Keratinocyte (primary cell): ENCODE measurements around the gene PCK2. TPM values are rescaled to one million over a fixed set of nuclear protein-coding genes. Genes with fewer than 3 reads are reported as not detected.

ENCODE experiments used
- DNase-seq: peaks from one replicate; pipeline ENCODE4 v3.0.0-alpha.2; 2011; ENCODE audit warnings: low read depth, missing footprints, low spot score
- FAIRE-seq: peaks from 2 replicates; lab custom pipeline; 2011; peaks lifted over from hg19 to GRCh38; lab: Jason Lieb, UNC
- H2AFZ ChIP-seq: 2 replicates; pipeline ENCODE4 v1.6.0; 2012; ENCODE audit warnings: low read length, control low read depth, inconsistent platforms; ENCODE audit not compliant: control insufficient read depth
- H3K27ac ChIP-seq: 2 replicates; pipeline ENCODE4 v1.5.1; 2011; ENCODE audit warnings: low read length; ENCODE audit not compliant: control insufficient read depth, insufficient read depth
- H3K27me3 ChIP-seq: 3 replicates; pipeline ENCODE4 v1.6.0; 2011; ENCODE audit warnings: low read length; ENCODE audit not compliant: control insufficient read depth, insufficient read depth; ENCODE audit errors: extremely low read depth
- H3K36me3 ChIP-seq, 2 experiments: 2 replicates in 1 of 2; 3 replicates in 1 of 2; pipeline ENCODE4 v1.5.1; 2011; ENCODE audit warnings: low read length in 2 of 2, mild to moderate bottlenecking in 1 of 2; ENCODE audit not compliant: control insufficient read depth in 2 of 2, insufficient read depth in 2 of 2; ENCODE audit errors: extremely low read depth in 1 of 2
- H3K4me1 ChIP-seq: 3 replicates; pipeline ENCODE4 v1.5.1; 2011; ENCODE audit warnings: low read length; ENCODE audit not compliant: control insufficient read depth, insufficient read depth; ENCODE audit errors: extremely low read depth
- H3K4me2 ChIP-seq: 3 replicates; pipeline ENCODE4 v1.6.0; 2011; ENCODE audit warnings: low read depth, low read length; ENCODE audit not compliant: control insufficient read depth, insufficient read depth; ENCODE audit errors: extremely low read depth
- H3K4me3 ChIP-seq, 3 experiments: fragments of 200-600 bp in 1 of 3; sonication (generic) in 1 of 3; 2 replicates in 2 of 3; 3 replicates in 1 of 3; pipeline ENCODE4 v1.5.1; 2011 to 2016; ENCODE audit warnings: low read length in 3 of 3, mild to moderate bottlenecking in 3 of 3, control low read depth in 2 of 3, inconsistent platforms in 1 of 3, low read depth in 1 of 3, mixed read lengths in 1 of 3, mixed run types in 1 of 3, moderate library complexity in 1 of 3; ENCODE audit not compliant: control insufficient read depth in 2 of 3, insufficient read depth in 2 of 3; ENCODE audit errors: extremely low read depth in 1 of 3
- H3K79me2 ChIP-seq: 2 replicates; pipeline ENCODE4 v1.6.0; 2012; ENCODE audit warnings: low read length; ENCODE audit not compliant: control insufficient read depth, insufficient read depth
- H3K9ac ChIP-seq: 3 replicates; pipeline ENCODE4 v1.6.0; 2011; ENCODE audit warnings: low read length; ENCODE audit not compliant: control insufficient read depth, insufficient read depth; ENCODE audit errors: extremely low read depth
- H3K9me1 ChIP-seq: 3 replicates; pipeline ENCODE4 v1.6.0; 2011; ENCODE audit warnings: low read length; ENCODE audit not compliant: control insufficient read depth, insufficient read depth; ENCODE audit errors: extremely low read depth
- H3K9me3 ChIP-seq: 2 replicates; pipeline ENCODE4 v1.5.1; 2012; ENCODE audit warnings: low read depth, low read length; ENCODE audit not compliant: control insufficient read depth
- H4K20me1 ChIP-seq: 3 replicates; pipeline ENCODE4 v1.6.0; 2011; ENCODE audit warnings: low read length; ENCODE audit not compliant: control insufficient read depth, insufficient read depth; ENCODE audit errors: extremely low read depth
- CTCF ChIP-seq, 3 experiments: IDR thresholded peaks in 1 of 3; conservative IDR thresholded peaks in 1 of 3; optimal IDR thresholded peaks in 1 of 3; 2 replicates in 2 of 3; 3 replicates in 1 of 3; pipeline versions ENCODE3 to v1.5.1; 2011; ENCODE audit warnings: low read length in 3 of 3, mild to moderate bottlenecking in 3 of 3, moderate library complexity in 2 of 3, control low read depth in 1 of 3, inconsistent platforms in 1 of 3; ENCODE audit not compliant: insufficient read depth in 2 of 3; ENCODE audit errors: extremely low read depth in 1 of 3
- EZH2 ChIP-seq: IDR thresholded peaks from one replicate; pipeline ENCODE4 v1.6.1; 2012; ENCODE audit warnings: inconsistent platforms, mild to moderate bottlenecking, low read length, moderate library complexity
- dilution Hi-C: fragments of 300-500 bp; cut with MboI; formaldehyde crosslinking; loops from one replicate; pipeline ENCODE4 v1.7.0; 2020; ENCODE audit warnings: low sequenced_read_pairs; ENCODE audit not compliant: extremely low pct_ligation_motif_present
- polyA plus RNA-seq, 5 experiments: library from polyadenylated mRNA; depleted of rRNA in 3 of 5; stranded (reverse) in 3 of 5; stranded (forward) in 1 of 5; unstranded in 1 of 5; fragments of >200 nt; gene quantifications; 1 replicate in 1 of 5; 2 replicates in 3 of 5; 3 replicates in 1 of 5; pipeline versions ENCODE4 v1.2.1 to v1.2.3, GENCODE V29; 2011 to 2012; ENCODE audit warnings: missing spikeins in 2 of 5, low read depth in 1 of 5, low replicate concordance in 1 of 5

Gene PCK2
- polyA plus RNA-seq, 1 donor (not counting 4 experiments of a cell fraction or from before 2014, with no cell fraction given): 16.6 TPM

DNA sequence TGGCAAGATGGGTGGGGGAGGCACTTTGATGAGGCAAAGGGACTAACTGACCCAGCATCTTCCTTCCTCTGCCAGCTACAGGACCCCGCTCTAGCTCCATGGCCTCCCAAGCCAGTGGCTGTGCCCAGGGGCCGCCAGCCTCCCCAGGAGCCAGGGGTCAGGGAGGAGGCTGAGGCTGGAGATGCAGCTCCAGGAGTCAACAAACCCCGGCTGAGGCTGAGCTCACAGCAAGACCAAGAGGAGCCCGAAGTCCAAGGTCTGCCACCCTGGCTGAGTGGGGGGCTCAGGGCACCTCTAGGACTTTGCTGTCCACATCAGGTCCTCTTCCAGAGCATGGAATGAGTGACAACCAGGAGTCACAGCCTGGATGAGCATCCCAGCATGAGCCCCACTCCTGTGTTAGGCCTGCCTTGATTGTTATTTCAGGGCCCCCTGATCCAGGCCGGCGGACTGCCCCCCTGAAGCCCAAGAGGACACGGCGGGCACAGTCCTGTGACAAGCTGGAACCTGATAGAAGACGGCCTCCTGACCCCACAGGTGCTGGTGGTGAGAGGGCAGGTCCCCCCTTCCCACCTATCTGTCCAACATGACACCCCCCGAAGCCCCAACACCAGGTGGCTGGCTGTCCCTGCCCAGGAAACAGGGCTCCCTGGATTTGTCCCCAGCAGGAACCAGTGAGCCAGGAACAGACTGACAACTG is 25.2 kb upstream of the PCK2 start:
- Histone ChIP-seq H3K4me3 (no peak overlapping the region), H3K9ac (no peak overlapping the region), H3K4me1 (no peaks in the 10 kb centered on the region), H4K20me1 (no peaks in the 10 kb centered on the region), H2AFZ (no peak overlapping the region), H3K27ac (no peak overlapping the region), H3K9me3 (no peaks in the 10 kb centered on the region), H3K36me3 (no peaks in the 10 kb centered on the region), H3K79me2 (no peaks in the 10 kb centered on the region), H3K9me1 (no peaks in the 10 kb centered on the region), H3K27me3 (peaks cover 29% of the 10 kb centered on the region), H3K4me2 (no peak overlapping the region)
- dilution Hi-C loops: no loop called here
- DNase-seq (no peak), FAIRE-seq (no peak)
- no peak for TF ChIP-seq CTCF (optimal IDR thresholded peaks at IDR 0.05 in 1 of 3, IDR thresholded peaks at IDR 0.05 in 1 of 3, conservative IDR thresholded peaks at IDR 0.05 in 1 of 3; ENCODE audit: extremely low read depth in 1 of 3, insufficient read depth in 2 of 3, low read length in 3 of 3)
- TF ChIP-seq EZH2: no peak

DNA sequence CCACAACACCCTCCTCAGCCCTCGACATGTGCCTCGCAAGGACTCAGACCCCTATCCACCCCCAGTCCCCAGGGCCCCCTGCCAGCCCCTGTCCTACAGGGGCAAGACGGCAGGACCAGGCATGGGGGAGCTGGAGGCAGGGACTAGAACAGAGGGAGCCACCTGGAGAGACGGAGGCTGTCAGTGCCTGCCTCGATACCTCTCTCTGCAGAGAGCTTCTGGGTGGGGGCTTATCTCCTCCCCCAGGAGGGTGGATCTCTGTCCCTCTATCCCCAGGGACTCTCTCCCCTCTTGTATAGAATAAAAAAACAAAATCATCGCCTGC is 24.7 kb upstream of the PCK2 start:
- Histone ChIP-seq H3K9ac (no peak overlapping the region), H3K79me2 (no peaks in the 10 kb centered on the region)
- dilution Hi-C loops: no loop called here

More for the DNA sequence above, 24.7 kb upstream of the PCK2 start:
- Histone ChIP-seq H3K4me1 (no peaks in the 10 kb centered on the region), H3K4me3 (no peak overlapping the region), H3K27ac (no peak overlapping the region), H4K20me1 (no peaks in the 10 kb centered on the region), H3K9me3 (no peaks in the 10 kb centered on the region), H3K9me1 (no peaks in the 10 kb centered on the region), H2AFZ (no peak overlapping the region), H3K4me2 (no peak overlapping the region), H3K36me3 (no peaks in the 10 kb centered on the region), H3K27me3 (peaks cover 32% of the 10 kb centered on the region)
- TF ChIP-seq EZH2: no peak
- TF ChIP-seq CTCF (optimal IDR thresholded peaks at IDR 0.05 in 1 of 3, IDR thresholded peaks at IDR 0.05 in 1 of 3, conservative IDR thresholded peaks at IDR 0.05 in 1 of 3; ENCODE audit: extremely low read depth in 1 of 3, insufficient read depth in 2 of 3, low read length in 3 of 3): no peak
- DNase-seq (no peak), FAIRE-seq (no peak)
